ENCODE measurements around the gene PTPN5.
A peak's percentile ranks its signal among the peaks of the same experiment; 100 is the strongest.

The PTPN5 gene

DNA sequence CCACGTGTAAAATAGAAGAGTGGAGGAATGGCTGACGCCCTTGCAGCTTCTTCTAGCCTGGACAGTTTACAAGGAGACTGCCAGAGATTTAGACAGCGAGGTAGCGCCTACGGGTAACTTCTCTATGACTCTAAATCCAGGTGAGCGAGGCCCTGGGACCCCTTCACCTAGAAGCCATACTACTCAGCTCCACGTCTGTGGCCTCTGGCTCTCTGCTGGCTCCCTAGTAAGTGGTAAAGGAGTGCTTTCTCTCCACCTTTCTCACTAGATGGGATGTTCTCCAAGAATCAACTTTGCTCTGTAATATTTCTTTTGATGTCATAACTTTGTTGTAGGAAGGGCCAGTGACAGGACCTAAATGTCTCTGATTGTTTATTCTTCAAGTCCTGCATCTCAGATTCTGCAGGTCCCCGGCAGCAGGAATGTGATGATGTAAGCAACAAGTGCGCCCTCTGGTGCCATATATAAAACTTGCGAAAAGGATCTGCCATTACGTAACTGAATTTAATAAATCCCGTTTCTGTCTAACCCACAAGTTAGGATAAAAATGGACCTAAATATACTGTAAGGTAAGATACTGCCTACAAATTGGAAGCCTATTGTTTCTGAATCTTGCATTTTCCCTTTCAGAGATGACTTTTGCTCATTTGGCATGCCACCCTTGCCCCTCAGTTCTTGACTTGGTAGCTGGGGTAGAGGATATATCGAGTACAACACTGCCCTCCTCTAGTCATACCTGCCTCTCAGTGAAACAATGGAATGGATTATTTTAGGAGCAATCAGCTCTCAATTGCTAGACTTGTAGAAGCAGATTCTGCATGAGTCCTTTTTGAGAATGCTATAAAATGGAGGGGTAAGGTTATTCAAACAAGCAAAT is 11.0 kb upstream of the PTPN5 start:
- no peaks in the 10 kb centered on the region for H3K4me1 ChIP-seq
- TF ChIP-seq, protein P1, sequence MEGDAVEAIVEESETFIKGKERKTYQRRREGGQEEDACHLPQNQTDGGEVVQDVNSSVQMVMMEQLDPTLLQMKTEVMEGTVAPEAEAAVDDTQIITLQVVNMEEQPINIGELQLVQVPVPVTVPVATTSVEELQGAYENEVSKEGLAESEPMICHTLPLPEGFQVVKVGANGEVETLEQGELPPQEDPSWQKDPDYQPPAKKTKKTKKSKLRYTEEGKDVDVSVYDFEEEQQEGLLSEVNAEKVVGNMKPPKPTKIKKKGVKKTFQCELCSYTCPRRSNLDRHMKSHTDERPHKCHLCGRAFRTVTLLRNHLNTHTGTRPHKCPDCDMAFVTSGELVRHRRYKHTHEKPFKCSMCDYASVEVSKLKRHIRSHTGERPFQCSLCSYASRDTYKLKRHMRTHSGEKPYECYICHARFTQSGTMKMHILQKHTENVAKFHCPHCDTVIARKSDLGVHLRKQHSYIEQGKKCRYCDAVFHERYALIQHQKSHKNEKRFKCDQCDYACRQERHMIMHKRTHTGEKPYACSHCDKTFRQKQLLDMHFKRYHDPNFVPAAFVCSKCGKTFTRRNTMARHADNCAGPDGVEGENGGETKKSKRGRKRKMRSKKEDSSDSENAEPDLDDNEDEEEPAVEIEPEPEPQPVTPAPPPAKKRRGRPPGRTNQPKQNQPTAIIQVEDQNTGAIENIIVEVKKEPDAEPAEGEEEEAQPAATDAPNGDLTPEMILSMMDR (IDR thresholded peaks at IDR 0.05): peak; percentile 32
- H3K9me3 ChIP-seq (ENCODE audit: control insufficient read depth, low read length): no peaks in the 10 kb centered on the region
- H3K36me3 ChIP-seq (ENCODE audit: control insufficient read depth, insufficient read depth, low read length): no peaks in the 10 kb centered on the region
- no peak overlapping the region for H3K4me2 ChIP-seq (ENCODE audit: low read length)
- H3K9ac ChIP-seq: no peak overlapping the region
- no peak overlapping the region for H3K4me3 ChIP-seq (ENCODE audit: low read depth, low read length)
- H3K27me3 ChIP-seq (ENCODE audit: control insufficient read depth, insufficient read depth, low read length): no peaks in the 10 kb centered on the region
- H3K27ac ChIP-seq: no peak overlapping the region
- no peak overlapping the region for H2AFZ ChIP-seq
- no peaks in the 10 kb centered on the region for H3K79me2 ChIP-seq

DNA sequence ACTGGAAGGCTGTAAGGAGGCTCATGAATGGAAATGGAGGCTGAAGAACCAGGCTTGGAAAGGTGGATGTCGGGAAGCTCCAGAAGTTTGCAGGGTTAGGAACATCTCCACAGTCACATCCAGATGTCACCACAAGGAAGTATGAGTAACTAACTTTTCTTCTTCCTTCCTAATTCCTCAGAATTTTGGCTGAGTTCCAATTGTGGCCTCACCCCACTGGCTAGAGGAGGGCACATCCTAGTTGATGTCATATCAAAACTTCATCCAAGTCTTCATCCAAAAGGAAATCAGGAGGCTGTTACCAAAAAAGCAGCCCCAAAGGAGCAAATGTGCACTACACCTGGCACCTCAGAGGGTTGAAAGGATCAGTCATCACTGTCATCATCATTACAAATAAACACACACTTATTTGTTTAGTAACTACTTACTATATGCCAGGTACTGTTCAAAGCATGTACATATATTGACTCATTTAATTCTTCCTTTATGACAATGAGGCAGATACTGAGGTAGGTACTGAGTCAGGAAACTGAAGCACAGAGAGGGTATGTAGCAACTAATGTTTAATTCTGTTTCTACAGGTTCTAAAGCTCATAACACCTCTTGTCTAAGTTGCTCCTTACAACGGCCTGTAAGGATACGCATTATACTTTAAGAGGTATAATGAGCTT is 7.3 kb upstream of the PTPN5 start:
- no peaks in the 10 kb centered on the region for H3K9me3 ChIP-seq (ENCODE audit: control insufficient read depth, low read length)
- no peaks in the 10 kb centered on the region for H3K4me1 ChIP-seq
- no peaks in the 10 kb centered on the region for H3K36me3 ChIP-seq (ENCODE audit: control insufficient read depth, insufficient read depth, low read length)
- no peaks in the 10 kb centered on the region for H3K79me2 ChIP-seq
- no peak overlapping the region for H3K9ac ChIP-seq
- H3K27me3 ChIP-seq (ENCODE audit: control insufficient read depth, insufficient read depth, low read length): no peaks in the 10 kb centered on the region
- H2AFZ ChIP-seq: no peak overlapping the region
- H3K27ac ChIP-seq: no peak overlapping the region
- TF ChIP-seq, protein P1 (IDR thresholded peaks at IDR 0.05): no peak
- no peak overlapping the region for H3K4me2 ChIP-seq (ENCODE audit: low read length)
- no peak overlapping the region for H3K4me3 ChIP-seq (ENCODE audit: low read depth, low read length)

DNA sequence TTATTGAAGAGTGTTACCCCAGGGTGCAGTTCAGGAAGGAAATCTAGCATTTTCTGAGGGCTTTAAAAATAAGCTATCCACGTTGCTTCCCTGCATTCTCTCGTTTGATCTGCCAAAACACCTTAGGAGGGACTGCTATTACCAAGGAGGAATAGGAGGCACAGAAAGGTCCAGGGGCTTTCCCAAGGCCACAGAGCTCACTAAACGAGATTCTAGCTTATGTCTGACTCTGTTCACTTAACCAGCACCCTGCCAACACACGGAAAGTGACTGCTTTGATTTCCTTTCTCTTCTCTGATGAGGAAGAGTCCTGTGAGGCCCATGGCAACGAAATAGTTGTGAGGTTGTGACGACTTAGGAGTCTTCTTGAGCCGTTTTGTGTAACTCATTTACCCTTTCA is 3.4 kb upstream of the PTPN5 start:
- no peaks in the 10 kb centered on the region for H3K27me3 ChIP-seq (ENCODE audit: control insufficient read depth, insufficient read depth, low read length)
- H3K79me2 ChIP-seq: no peaks in the 10 kb centered on the region
- H2AFZ ChIP-seq: no peak overlapping the region
- H3K4me2 ChIP-seq (ENCODE audit: low read length): no peak overlapping the region
- no peak overlapping the region for H3K27ac ChIP-seq
- no peak overlapping the region for H3K4me3 ChIP-seq (ENCODE audit: low read depth, low read length)
- no peaks in the 10 kb centered on the region for H3K9me3 ChIP-seq (ENCODE audit: control insufficient read depth, low read length)
- no peaks in the 10 kb centered on the region for H3K4me1 ChIP-seq
- H3K36me3 ChIP-seq (ENCODE audit: control insufficient read depth, insufficient read depth, low read length): no peaks in the 10 kb centered on the region
- H3K9ac ChIP-seq: no peak overlapping the region
- TF ChIP-seq, protein P1 (IDR thresholded peaks at IDR 0.05): no peak

DNA sequence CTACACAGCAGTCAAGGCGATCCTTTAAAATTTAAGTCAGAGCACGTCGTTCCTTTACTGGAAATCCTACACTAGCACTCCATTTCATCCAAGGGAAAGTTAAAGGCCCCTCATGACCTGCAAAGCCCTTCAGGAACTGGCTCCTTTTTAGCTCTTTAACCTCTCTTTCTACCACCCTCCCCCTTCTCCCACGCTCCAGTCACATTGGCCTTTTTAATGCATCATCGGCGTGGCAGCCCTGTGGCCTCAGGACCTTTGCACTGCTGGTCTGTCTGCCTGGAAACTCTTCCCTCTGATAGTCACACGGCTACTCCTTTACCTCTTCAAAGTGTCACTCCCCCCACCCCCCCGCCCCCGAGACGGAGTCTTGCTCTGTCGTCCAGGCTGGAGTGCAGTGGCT is 1.2 kb upstream of the PTPN5 start:
- no peaks in the 10 kb centered on the region for H3K4me1 ChIP-seq
- no peak overlapping the region for H3K27ac ChIP-seq
- no peaks in the 10 kb centered on the region for H3K27me3 ChIP-seq (ENCODE audit: control insufficient read depth, insufficient read depth, low read length)
- H3K9me3 ChIP-seq (ENCODE audit: control insufficient read depth, low read length): no peaks in the 10 kb centered on the region
- no peaks in the 10 kb centered on the region for H3K36me3 ChIP-seq (ENCODE audit: control insufficient read depth, insufficient read depth, low read length)
- no peak overlapping the region for H2AFZ ChIP-seq
- TF ChIP-seq, protein P1 (IDR thresholded peaks at IDR 0.05): no peak
- H3K4me2 ChIP-seq (ENCODE audit: low read length): no peak overlapping the region
- no peak overlapping the region for H3K9ac ChIP-seq
- H3K79me2 ChIP-seq: no peaks in the 10 kb centered on the region
- no peak overlapping the region for H3K4me3 ChIP-seq (ENCODE audit: low read depth, low read length)

All from parathyroid adenoma (tissue), 2 donors.